Measurements from ENCODE around the gene B3GALT5. TPM values are rescaled to one million over a fixed set of nuclear protein-coding genes. Genes with fewer than 3 reads are reported as not detected.

The B3GALT5 gene, protein sequence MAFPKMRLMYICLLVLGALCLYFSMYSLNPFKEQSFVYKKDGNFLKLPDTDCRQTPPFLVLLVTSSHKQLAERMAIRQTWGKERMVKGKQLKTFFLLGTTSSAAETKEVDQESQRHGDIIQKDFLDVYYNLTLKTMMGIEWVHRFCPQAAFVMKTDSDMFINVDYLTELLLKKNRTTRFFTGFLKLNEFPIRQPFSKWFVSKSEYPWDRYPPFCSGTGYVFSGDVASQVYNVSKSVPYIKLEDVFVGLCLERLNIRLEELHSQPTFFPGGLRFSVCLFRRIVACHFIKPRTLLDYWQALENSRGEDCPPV
- under 1 TPM; 0.06 to 0.26 (median 0.09) TPM for total RNA-seq
- long read RNA-seq: 0 reads

DNA sequence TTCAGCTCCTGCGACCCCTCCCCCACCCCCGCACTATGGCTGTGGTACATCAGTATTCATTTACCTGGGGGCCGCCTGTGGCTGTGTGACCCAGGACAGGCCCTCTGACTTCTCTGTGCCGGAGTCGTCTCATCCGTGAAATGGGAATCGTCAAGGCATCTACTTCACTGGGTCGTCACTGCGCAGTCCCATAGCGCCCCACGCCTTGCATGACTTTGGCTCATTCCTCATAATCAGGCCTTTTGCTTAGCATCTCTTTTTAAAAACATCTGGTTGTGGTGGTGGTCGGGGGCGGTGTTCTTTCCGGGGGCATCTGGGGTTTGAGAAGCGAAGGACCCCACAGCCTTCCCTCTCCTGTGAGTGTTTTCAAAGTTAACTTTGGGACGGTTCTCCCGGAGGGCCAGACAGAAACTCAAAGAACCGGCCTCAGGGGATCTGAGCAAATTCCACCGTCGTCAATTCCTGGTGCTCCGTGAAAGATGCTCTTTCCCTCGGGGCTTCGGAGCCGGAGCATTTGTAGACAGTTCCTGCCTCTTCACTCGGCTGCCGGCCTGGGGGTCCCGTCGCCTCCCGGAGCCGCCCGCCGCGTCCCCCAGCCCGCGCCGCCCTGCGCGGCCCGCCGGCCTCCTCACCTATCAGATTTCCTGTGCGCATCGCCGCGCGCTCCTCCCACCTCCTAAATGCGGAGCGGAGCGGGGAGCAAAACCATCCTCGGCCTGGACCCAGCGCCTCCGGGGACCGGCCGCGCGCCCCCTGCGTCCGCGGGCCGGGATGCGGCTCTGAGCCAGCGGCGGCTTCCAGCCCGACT lies at the start of gene B3GALT5:
TSS of gene B3GALT5 (plus strand) at position 708 of the 808 bp plus-strand sequence. CDS start 47,620 bp downstream, outside the sequence.
- Histone ChIP-seq H3K36me3 (no peaks in the 10 kb centered on the region), H3K27ac (no peak within 1 kb of the TSS), H3K4me1 (no peaks in the 10 kb centered on the region), H3K4me3 (no peak within 1 kb of the TSS), H3K27me3 (peaks cover 0 to 7% of the 10 kb centered on the region in 2 donors), H3K9me3 (no peaks in the 10 kb centered on the region)
- intact Hi-C loops (cut with DNase I): no loop called here
- WGBS (ENCODE audit: insufficient coverage, low coverage, low lambda C conversion rate, missing lambda C conversion rate): 9% methylated on average over 7 of the region's 63 CpGs
- TF ChIP-seq, protein P1, sequence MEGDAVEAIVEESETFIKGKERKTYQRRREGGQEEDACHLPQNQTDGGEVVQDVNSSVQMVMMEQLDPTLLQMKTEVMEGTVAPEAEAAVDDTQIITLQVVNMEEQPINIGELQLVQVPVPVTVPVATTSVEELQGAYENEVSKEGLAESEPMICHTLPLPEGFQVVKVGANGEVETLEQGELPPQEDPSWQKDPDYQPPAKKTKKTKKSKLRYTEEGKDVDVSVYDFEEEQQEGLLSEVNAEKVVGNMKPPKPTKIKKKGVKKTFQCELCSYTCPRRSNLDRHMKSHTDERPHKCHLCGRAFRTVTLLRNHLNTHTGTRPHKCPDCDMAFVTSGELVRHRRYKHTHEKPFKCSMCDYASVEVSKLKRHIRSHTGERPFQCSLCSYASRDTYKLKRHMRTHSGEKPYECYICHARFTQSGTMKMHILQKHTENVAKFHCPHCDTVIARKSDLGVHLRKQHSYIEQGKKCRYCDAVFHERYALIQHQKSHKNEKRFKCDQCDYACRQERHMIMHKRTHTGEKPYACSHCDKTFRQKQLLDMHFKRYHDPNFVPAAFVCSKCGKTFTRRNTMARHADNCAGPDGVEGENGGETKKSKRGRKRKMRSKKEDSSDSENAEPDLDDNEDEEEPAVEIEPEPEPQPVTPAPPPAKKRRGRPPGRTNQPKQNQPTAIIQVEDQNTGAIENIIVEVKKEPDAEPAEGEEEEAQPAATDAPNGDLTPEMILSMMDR (IDR thresholded peaks at IDR 0.05): no peak
- TF ChIP-seq POLR2A (IDR thresholded peaks at IDR 0.05): no peak
- DNase-seq (no peak), ATAC-seq (no peak)

DNA sequence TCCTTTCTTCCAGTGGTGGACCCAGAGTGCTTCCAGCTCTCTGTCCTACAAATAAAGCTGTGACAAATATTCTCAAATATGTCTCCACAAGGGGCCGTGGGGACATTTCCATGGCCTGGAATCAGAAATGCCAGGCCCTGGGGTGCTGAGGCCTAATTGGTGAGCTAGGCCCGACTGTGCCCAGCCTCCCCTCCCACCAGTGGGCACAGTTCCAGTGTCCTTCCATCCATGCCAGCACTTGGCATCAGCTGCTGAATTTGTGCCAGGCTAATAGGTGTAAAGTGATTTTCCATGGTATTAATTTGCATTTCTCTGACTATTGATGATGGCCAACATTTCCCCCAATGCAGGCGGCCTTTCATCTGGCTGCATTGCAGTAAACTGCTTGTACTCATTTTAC lies 48.5 kb upstream of the B3GALT5 start:
- DNase-seq: no peak
- 40% methylated on average over 2 of the region's 3 CpGs for whole genome bisulfite sequencing (ENCODE audit: insufficient coverage, low coverage, low lambda C conversion rate, missing lambda C conversion rate)

DNA sequence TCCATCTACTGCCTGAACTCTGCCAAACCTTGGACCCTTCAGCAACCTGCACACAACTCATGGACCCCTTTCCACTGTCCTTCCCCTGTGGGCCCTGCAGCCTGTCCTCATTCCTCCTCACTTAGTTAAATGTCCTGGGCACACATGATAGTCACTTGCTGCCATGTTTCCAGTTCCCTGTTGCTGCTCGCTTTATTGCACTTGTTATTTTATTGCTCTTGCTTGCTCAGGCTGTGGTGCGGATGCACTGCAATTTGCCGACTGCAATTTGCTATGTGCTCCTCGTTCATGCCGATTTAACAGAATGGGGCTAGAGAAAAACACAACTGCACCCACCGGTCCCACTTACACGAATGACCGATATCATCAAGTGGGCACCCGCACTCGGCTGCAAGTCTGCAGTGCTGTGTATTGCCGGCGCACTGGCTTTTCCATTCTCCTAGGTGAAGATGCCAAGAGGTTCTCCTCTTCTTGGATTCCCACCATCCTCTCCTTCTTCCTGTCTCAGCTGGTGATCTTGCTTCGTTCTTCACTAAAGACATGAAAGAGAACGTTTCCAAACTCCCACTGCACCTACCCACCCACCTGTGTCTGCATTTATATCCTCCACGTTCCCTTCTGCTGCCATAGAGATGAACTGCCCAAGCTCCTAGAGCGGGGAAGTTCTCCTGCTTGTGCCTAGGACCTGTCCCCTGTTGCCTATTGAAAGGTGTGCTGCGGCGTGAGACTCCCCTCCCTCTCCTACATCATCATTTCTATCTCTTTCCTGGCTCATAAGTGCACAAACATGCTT lies 45.4 kb upstream of the B3GALT5 start:
- no peaks in the 10 kb centered on the region for H3K36me3 ChIP-seq
- no peaks in the 10 kb centered on the region for H3K4me1 ChIP-seq
- no peaks in the 10 kb centered on the region for H3K9me3 ChIP-seq
- WGBS (ENCODE audit: insufficient coverage, low coverage, low lambda C conversion rate, missing lambda C conversion rate): 73% methylated on average over 18 of the region's 18 CpGs
- H3K27me3 ChIP-seq: no peaks in the 10 kb centered on the region
- DNase-seq (no peak), ATAC-seq (no peak)
- intact Hi-C loops (cut with DNase I): no loop called here
- no peak for TF ChIP-seq POLR2A (IDR thresholded peaks at IDR 0.05)
- TF ChIP-seq, protein P1 (IDR thresholded peaks at IDR 0.05): no peak
- H3K27ac ChIP-seq: no peak overlapping the region
- no peak overlapping the region for H3K4me3 ChIP-seq

More for the DNA sequence above, 48.5 kb upstream of the B3GALT5 start:
- no peaks in the 10 kb centered on the region for H3K4me1 ChIP-seq
- TF ChIP-seq POLR2A (IDR thresholded peaks at IDR 0.05): no peak
- TF ChIP-seq, protein P1 (IDR thresholded peaks at IDR 0.05): no peak
- ATAC-seq: no peak
- no peaks in the 10 kb centered on the region for H3K9me3 ChIP-seq
- H3K36me3 ChIP-seq: no peaks in the 10 kb centered on the region
- H3K27me3 ChIP-seq: no peaks in the 10 kb centered on the region
- no peak overlapping the region for H3K4me3 ChIP-seq
- no peak overlapping the region for H3K27ac ChIP-seq
- intact Hi-C loops (cut with DNase I): no loop called here

DNA sequence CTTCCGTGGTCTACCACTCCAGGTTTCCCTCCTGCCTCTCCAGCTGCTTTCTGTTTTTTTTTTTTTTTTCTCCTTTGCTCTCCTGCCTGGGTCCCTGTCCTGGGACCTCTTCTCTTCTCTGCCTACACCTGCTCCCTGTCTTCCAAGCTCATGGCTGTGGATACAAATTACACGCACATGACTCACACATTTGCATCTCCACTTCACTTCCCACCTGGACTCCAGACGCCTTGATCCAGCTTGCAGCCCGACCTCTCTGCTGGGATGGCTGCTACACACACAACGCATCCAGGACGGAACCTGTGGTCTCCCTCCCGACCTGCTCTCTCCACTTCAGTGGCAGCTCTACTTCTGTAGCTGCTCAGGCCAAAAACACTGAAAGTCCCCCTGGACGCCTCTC lies 44.4 kb upstream of the B3GALT5 start:
- intact Hi-C loops (cut with DNase I): no loop called here
- 48% methylated on average over 6 of the region's 8 CpGs for WGBS (ENCODE audit: insufficient coverage, low coverage, low lambda C conversion rate, missing lambda C conversion rate)
- no peaks in the 10 kb centered on the region for H3K36me3 ChIP-seq
- H3K4me3 ChIP-seq: no peak overlapping the region
- ATAC-seq (no peak), DNase-seq (no peak)
- no peak overlapping the region for H3K27ac ChIP-seq
- no peaks in the 10 kb centered on the region for H3K4me1 ChIP-seq
- no peaks in the 10 kb centered on the region for H3K9me3 ChIP-seq
- TF ChIP-seq, protein P1 (IDR thresholded peaks at IDR 0.05): no peak
- no peak for TF ChIP-seq POLR2A (IDR thresholded peaks at IDR 0.05)
- H3K27me3 ChIP-seq: no peaks in the 10 kb centered on the region
